Measurements from ENCODE around the gene SDK1.

Gene SDK1

GRCh38 chr7:3844540-3845151, 543.6 kb downstream of the SDK1 start:
- no peak for DNase-seq (ENCODE audit: low read depth)
- no peak for TF ChIP-seq CTCF (IDR thresholded peaks at IDR 0.05; ENCODE audit: control insufficient read depth, extremely low read depth, insufficient read depth)
- no peak overlapping the region for H3K4me3 ChIP-seq (ENCODE audit: low read depth, low read length)

- DNase-seq (ENCODE audit: low read depth): no peak
- TF ChIP-seq CTCF (IDR thresholded peaks at IDR 0.05; ENCODE audit: control insufficient read depth, extremely low read depth, insufficient read depth): no peak
- no peak overlapping the region for H3K4me3 ChIP-seq (ENCODE audit: low read depth, low read length)
These were observed 545.7 kb downstream of the SDK1 start for GRCh38 chr7:3846738-3847137.

- TF ChIP-seq CTCF (IDR thresholded peaks at IDR 0.05; ENCODE audit: control insufficient read depth, extremely low read depth, insufficient read depth): no peak
- no peak for DNase-seq (ENCODE audit: low read depth)
- H3K4me3 ChIP-seq (ENCODE audit: low read depth, low read length): no peak overlapping the region
These were observed 546.3 kb downstream of the SDK1 start for GRCh38 chr7:3847336-3847735.

- no peak for DNase-seq (ENCODE audit: low read depth)
- no peak for TF ChIP-seq CTCF (IDR thresholded peaks at IDR 0.05; ENCODE audit: control insufficient read depth, extremely low read depth, insufficient read depth)
- no peak overlapping the region for H3K4me3 ChIP-seq (ENCODE audit: low read depth, low read length)
These were observed 558.4 kb downstream of the SDK1 start for GRCh38 chr7:3859431-3859830.

GRCh38 chr7:3860932-3861331, 559.9 kb downstream of the SDK1 start:
- no peak overlapping the region for H3K4me3 ChIP-seq (ENCODE audit: low read depth, low read length)
- no peak for DNase-seq (ENCODE audit: low read depth)
- TF ChIP-seq CTCF (IDR thresholded peaks at IDR 0.05; ENCODE audit: control insufficient read depth, extremely low read depth, insufficient read depth): no peak

GRCh38 chr7:3861386-3861785, 560.3 kb downstream of the SDK1 start:
- no peak for TF ChIP-seq CTCF (IDR thresholded peaks at IDR 0.05; ENCODE audit: control insufficient read depth, extremely low read depth, insufficient read depth)
- DNase-seq (ENCODE audit: low read depth): no peak
- no peak overlapping the region for H3K4me3 ChIP-seq (ENCODE audit: low read depth, low read length)

- TF ChIP-seq CTCF (IDR thresholded peaks at IDR 0.05; ENCODE audit: control insufficient read depth, extremely low read depth, insufficient read depth): no peak
- no peak for DNase-seq (ENCODE audit: low read depth)
- H3K4me3 ChIP-seq (ENCODE audit: low read depth, low read length): no peak overlapping the region
These were observed 560.9 kb downstream of the SDK1 start for GRCh38 chr7:3861941-3862340.
